Neural cell (in vitro differentiated cells): ENCODE results near the gene HCK.

Source experiments
- CTCF ChIP-seq: fragments of 450-650 bp; IDR thresholded peaks from 2 replicates; pipeline ENCODE4 v1.5.1; 2014; ENCODE audit warnings: antibody characterized with exemption, mild to moderate bottlenecking, moderate library complexity; ENCODE audit not compliant: poor library complexity, severe bottlenecking
- EP300 ChIP-seq: fragments of 450-650 bp; conservative IDR thresholded peaks from 2 replicates; pipeline ENCODE4 v1.6.1; 2014; ENCODE audit warnings: antibody characterized with exemption, mild to moderate bottlenecking, moderate library complexity; ENCODE audit not compliant: poor library complexity, severe bottlenecking
- EZH2 ChIP-seq: fragments of 200-600, 300-800 bp; shearing (Covaris generic), sonication (generic); IDR thresholded peaks from 2 replicates; pipeline ENCODE4 v1.6.1; 2014; ENCODE audit warnings: antibody characterized with exemption, low read length, borderline replicate concordance, mild to moderate bottlenecking; ENCODE audit not compliant: insufficient read depth, poor library complexity, severe bottlenecking
- POLR2AphosphoS5 ChIP-seq: IDR thresholded peaks from 2 replicates; pipeline ENCODE4 v1.6.1; 2012
- RAD21 ChIP-seq: fragments of 450-650 bp; conservative IDR thresholded peaks from 2 replicates; pipeline ENCODE4 v1.6.1; 2014; ENCODE audit warnings: antibody characterized with exemption, mild to moderate bottlenecking, moderate library complexity
- REST ChIP-seq: IDR thresholded peaks from 2 replicates; pipeline ENCODE4 v1.6.1; 2012; ENCODE audit warnings: borderline replicate concordance
- TAF1 ChIP-seq: IDR thresholded peaks from 2 replicates; pipeline ENCODE4 v1.6.1; 2012; ENCODE audit warnings: low read depth

GRCh38 chr20:32045999-32046398 lies 6.0 kb upstream of the HCK start:
- TF ChIP-seq EZH2 = no peak
- TF ChIP-seq CTCF = no peak
- no peak for TF ChIP-seq REST
- no peak for TF ChIP-seq RAD21
- no peak for TF ChIP-seq EP300
- no peak for TF ChIP-seq POLR2AphosphoS5
- TF ChIP-seq TAF1 = no peak
